ACC112 (cell line): ENCODE measurements around the gene ESRRA.

Experiments
- H2AFZ ChIP-seq: fragments of 200-600 bp; sonication (generic); one replicate; pipeline ENCODE4 v1.6.0; 2017; ENCODE audit warnings: antibody characterized with exemption, low read length; ENCODE audit not compliant: unreplicated experiment
- H3K27ac ChIP-seq: fragments of 200-600 bp; sonication (generic); 2 replicates; pipeline ENCODE4 v1.5.1; 2014; ENCODE audit warnings: low read depth, mild to moderate bottlenecking, antibody characterized with exemption, low read length, moderate library complexity
- H3K27me3 ChIP-seq: fragments of 200-600 bp; sonication (generic); 2 replicates; pipeline ENCODE4 v1.6.1; 2014; ENCODE audit warnings: mild to moderate bottlenecking, antibody characterized with exemption, low read length, moderate library complexity, mixed read lengths; ENCODE audit not compliant: insufficient read depth
- H3K36me3 ChIP-seq: fragments of 200-600 bp; sonication (generic); 2 replicates; pipeline ENCODE4 v1.6.1; 2016; ENCODE audit warnings: mild to moderate bottlenecking, antibody characterized with exemption, low read length, moderate library complexity, mixed read lengths; ENCODE audit not compliant: insufficient read depth
- H3K4me1 ChIP-seq: fragments of 200-600 bp; sonication (generic); one replicate; pipeline ENCODE4 v1.6.1; 2016; ENCODE audit warnings: low read length, mixed read lengths; ENCODE audit not compliant: insufficient read depth, unreplicated experiment, control insufficient read depth
- H3K4me3 ChIP-seq: fragments of 200-600 bp; sonication (generic); 2 replicates; pipeline ENCODE4 v1.5.1; 2014; ENCODE audit warnings: mild to moderate bottlenecking, low read depth, low read length
- H3K79me2 ChIP-seq: fragments of 200-600 bp; sonication (generic); one replicate; pipeline ENCODE4 v1.6.0; 2016; ENCODE audit warnings: low read length; ENCODE audit not compliant: control insufficient read depth, unreplicated experiment, insufficient read depth

The ESRRA gene

GRCh38 chr11:64263947-64264317 lies 41.4 kb upstream of the ESRRA start:
- H2AFZ ChIP-seq, result no peak overlapping the region
- H3K27ac ChIP-seq, result no peak overlapping the region
- H3K4me1 ChIP-seq, result peaks cover 26% of the 10 kb centered on the region
- H3K4me3 ChIP-seq, result no peak overlapping the region
- no peaks in the 10 kb centered on the region for H3K79me2 ChIP-seq
- H3K27me3 ChIP-seq, result no peaks in the 10 kb centered on the region
- H3K36me3 ChIP-seq, result peaks cover 18% of the 10 kb centered on the region

DNA sequence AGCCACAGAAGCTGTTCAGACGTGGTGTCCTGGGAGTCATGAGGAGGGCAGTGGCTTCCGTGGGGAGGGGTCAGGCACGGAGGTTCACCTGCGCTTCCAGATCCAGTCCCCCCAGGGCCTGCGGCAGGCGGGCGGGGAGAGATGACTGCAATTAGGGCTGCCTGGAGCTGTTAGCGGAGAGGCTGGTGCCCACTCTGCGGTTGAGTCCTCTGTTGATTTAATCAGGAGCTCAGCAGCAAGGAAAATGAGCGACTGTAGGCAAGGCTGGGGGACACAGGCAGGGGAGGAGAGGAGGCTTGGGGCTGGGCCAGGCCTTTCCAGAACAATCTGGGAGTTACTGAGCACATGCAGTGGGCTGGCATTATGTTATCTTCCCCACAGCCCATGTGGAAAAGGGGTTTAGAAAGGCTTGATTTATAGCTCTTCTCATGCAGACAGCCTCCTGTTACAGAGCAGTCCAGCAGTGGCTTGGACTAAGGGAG lies 40.9 kb upstream of the ESRRA start:
- H2AFZ ChIP-seq, result no peak overlapping the region
- no peaks in the 10 kb centered on the region for H3K27me3 ChIP-seq
- no peak overlapping the region for H3K27ac ChIP-seq
- no peaks in the 10 kb centered on the region for H3K79me2 ChIP-seq
- peaks cover 16% of the 10 kb centered on the region for H3K36me3 ChIP-seq
- H3K4me1 ChIP-seq, result peaks cover 29% of the 10 kb centered on the region
- H3K4me3 ChIP-seq, result no peak overlapping the region

DNA sequence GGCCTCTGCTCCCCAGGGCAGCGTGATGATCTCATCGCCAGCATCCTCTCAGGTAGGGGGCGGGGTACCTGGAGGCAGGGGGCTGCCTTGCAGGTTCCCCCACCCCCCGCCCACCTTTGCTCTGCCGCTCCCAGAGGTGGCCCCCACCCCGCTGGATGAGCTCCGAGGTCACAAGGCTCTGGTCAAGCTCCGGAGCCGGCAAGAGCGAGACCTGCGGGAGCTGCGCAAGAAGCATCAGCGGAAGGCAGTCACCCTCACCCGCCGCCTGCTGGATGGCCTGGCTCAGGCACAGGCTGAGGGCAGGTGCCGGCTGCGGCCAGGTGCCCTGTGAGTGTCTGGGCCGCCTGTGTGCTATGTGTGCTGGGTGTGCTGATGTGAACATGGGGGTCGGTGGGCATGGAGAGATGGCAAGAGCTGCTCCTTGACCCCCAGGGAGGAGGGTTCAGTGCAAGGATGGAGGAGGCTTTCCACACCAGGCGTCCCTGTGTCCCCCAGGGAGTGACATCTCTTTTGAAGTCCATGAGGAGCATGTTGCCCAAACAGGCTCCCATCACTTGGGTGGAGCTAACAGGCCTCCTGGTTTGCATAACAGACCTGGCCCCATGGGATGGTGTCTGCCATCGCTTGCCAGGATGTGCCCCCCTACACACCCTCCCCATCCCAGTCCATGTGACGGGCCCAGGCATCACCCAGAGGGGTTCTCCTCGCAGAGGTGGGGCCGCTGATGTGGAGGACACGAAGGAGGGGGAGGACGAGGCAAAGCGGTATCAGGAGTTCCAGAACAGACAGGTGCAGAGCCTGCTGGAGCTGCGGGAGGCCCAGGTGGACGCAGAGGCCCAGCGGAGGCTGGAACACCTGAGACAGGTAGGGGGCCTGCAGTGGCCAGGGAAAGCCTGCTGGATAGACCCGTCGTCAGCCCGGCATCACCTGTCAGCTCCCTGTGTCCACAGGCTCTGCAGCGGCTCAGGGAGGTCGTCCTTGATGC lies 39.9 kb upstream of the ESRRA start:
- H3K79me2 ChIP-seq, result no peaks in the 10 kb centered on the region
- H3K4me1 ChIP-seq, result peaks cover 29% of the 10 kb centered on the region
- no peak overlapping the region for H3K27ac ChIP-seq
- H3K36me3 ChIP-seq, result peaks cover 8% of the 10 kb centered on the region; the same call in 1 of the 2 replicates
- no peaks in the 10 kb centered on the region for H3K27me3 ChIP-seq
- no peak overlapping the region for H2AFZ ChIP-seq
- no peak overlapping the region for H3K4me3 ChIP-seq

GRCh38 chr11:64266339-64266738 lies 39.0 kb upstream of the ESRRA start:
- no peak overlapping the region for H2AFZ ChIP-seq
- H3K27me3 ChIP-seq, result no peaks in the 10 kb centered on the region
- peaks cover 29% of the 10 kb centered on the region for H3K4me1 ChIP-seq
- no peak overlapping the region for H3K4me3 ChIP-seq
- no peaks in the 10 kb centered on the region for H3K79me2 ChIP-seq
- H3K27ac ChIP-seq, result no peak overlapping the region
- peaks cover 8% of the 10 kb centered on the region; the same call in 1 of the 2 replicates for H3K36me3 ChIP-seq

DNA sequence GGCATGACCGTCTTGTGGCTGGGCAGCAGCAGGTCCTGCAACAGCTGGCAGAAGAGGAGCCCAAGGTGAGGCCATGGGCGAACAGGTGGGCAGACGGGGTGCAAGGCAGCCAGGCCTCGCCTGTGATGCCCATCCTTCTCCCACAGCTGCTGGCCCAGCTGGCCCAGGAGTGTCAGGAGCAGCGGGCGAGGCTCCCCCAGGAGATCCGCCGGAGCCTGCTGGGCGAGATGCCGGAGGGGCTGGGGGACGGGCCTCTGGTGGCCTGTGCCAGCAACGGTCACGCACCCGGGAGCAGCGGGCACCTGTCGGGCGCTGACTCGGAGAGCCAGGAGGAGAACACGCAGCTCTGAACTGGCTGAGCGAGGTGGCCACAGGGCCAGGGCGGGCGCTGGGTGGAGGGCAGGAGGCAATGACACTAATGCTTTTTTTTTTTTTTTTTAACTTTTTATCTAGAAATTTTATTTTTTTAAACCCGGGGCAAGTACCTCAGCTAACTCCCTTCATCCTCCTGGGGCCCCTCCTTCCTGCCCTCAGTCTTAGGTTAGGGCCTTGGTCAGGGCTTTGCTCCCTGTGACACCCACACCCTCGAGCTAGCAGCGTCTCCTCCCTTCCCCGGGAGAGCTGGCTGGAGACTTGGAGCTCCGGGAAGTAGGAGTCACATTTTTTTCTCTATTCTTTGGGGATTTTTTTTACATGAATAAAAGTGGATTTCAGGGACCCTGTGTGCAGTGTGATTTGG lies 37.9 kb upstream of the ESRRA start:
- Histone ChIP-seq H3K27me3 (no peaks in the 10 kb centered on the region), H3K79me2 (peaks cover 4% of the 10 kb centered on the region), H2AFZ (no peak overlapping the region), H3K27ac (no peak overlapping the region), H3K36me3 (no peaks in the 10 kb centered on the region; the same call in 1 of the 2 replicates), H3K4me1 (peaks cover 33% of the 10 kb centered on the region), H3K4me3 (no peak overlapping the region)

GRCh38 chr11:64268025-64268892 lies 37.1 kb upstream of the ESRRA start:
- H2AFZ ChIP-seq, result no peak overlapping the region
- H3K4me1 ChIP-seq, result peaks cover 26% of the 10 kb centered on the region

GRCh38 chr11:64268893-64269539 lies 36.3 kb upstream of the ESRRA start:
- H3K4me3 ChIP-seq, result peak overlapping the region; percentile 86
- H3K27me3 ChIP-seq, result no peaks in the 10 kb centered on the region
- peaks cover 23% of the 10 kb centered on the region for H3K4me1 ChIP-seq
- H3K79me2 ChIP-seq, result peaks cover 6% of the 10 kb centered on the region
- peak overlapping the region; percentile 51 for H2AFZ ChIP-seq
- no peaks in the 10 kb centered on the region for H3K36me3 ChIP-seq
- H3K27ac ChIP-seq, result peak overlapping the region; percentile 91

More at GRCh38 chr11:64268025-64268892, 37.1 kb upstream of the ESRRA start:
- H3K4me3 ChIP-seq, result peak overlapping the region; percentile 86
- no peaks in the 10 kb centered on the region for H3K36me3 ChIP-seq
- H3K79me2 ChIP-seq, result peaks cover 6% of the 10 kb centered on the region
- no peaks in the 10 kb centered on the region for H3K27me3 ChIP-seq
- peak overlapping the region; percentile 91 for H3K27ac ChIP-seq

DNA sequence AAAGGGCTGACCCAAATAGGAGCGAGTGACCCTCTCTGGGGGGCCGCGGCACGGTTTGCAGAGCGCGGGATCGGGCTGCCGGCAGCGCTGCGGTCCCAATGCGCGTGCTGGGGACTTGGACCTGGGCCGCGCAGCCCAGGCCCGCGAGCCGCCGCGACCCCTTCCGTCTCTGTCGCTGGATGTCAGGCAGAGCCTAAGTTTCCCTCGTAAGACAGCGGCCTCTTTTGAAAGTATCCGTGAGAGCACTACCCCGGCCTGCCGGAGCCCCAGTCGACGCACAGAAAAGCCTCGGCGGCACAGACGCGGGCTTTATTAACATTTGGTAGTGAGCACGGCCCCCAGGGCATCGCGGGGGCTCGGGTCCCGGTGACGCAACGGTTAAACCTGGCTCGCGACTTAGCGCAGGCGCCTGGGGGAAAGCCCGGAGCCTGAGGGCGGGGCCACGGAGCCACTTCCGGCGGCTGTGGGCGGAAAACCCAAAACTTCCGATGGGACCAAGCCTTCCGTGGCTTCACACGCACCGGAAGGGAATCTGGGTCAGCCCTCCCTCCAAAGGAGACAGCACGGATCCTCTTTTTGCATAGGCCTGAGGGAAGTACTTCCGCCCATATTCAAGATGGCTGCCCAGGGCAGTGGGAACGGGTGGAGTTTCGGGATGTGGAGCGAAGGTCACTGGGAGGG lies 35.6 kb upstream of the ESRRA start:
- peaks cover 6% of the 10 kb centered on the region for H3K79me2 ChIP-seq
- H3K27me3 ChIP-seq, result no peaks in the 10 kb centered on the region
- peaks cover 23% of the 10 kb centered on the region for H3K4me1 ChIP-seq
- H3K4me3 ChIP-seq, result peak overlapping the region; percentile 86
- H3K36me3 ChIP-seq, result no peaks in the 10 kb centered on the region
- H2AFZ ChIP-seq, result peak overlapping the region; percentile 51
- peak overlapping the region; percentile 91 for H3K27ac ChIP-seq

DNA sequence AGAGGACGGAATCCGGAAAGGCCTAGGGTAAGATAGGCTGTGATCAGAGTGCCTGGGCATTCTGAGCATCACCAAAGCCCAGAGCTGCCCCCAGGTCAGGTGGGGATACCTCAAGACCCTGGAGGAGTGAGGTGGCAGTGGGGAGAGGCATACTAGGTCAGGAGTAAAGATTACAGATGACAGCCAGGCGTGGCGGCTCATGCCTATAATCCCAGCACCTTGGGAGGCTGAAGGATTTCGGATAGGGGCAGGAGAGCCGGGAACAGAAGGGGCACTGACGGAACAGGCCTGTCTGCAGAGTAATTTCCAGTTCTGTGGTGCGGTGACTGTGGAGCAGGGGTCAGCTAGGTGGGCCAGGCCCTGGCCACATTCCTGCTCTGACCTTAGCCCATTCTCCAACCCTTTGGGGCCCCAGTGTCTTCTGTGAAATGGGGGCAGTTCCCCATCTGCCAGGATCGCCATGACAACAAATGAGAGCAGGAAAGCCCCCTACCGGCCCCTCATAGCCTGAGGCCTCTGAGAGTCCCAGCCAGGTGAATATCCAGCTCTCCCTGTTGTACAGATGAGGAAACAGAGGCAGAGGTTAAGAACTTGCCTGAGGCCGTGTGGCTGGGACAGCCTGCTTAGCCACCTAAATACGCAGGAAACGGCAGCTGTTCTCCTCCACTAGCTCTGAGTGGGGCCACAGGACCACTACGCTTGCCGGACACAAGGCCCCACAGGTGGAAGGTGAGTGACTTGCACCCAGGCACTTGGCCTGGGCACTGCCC lies 30.1 kb upstream of the ESRRA start:
- Histone ChIP-seq H3K79me2 (peaks cover 6% of the 10 kb centered on the region), H3K36me3 (no peaks in the 10 kb centered on the region), H3K27me3 (no peaks in the 10 kb centered on the region)

More for the DNA sequence above, 30.1 kb upstream of the ESRRA start:
- Histone ChIP-seq H3K27ac (no peak overlapping the region), H3K4me1 (peaks cover 11% of the 10 kb centered on the region), H3K4me3 (no peak overlapping the region), H2AFZ (no peak overlapping the region)
